Right kidney (tissue), 9 donors: ENCODE results near the gene RNU7-1.
"Not testable (repeated sequence)": the region's sequence is repeated elsewhere in the genome, so short reads cannot be mapped to it uniquely, and the experiment has no call there.

ENCODE experiments used
- DNase-seq: peaks from one replicate; pipeline ENCODE4 v3.0.0-alpha.2; 2016
- long read RNA-seq, 8 donors: transcript quantifications; one replicate each; lab custom pipeline, GENCODE V29; 2026

RNU7-1 gene
- long read RNA-seq, donor 1, transcript RNU7-1-201 (1 exons, 63 nt) = major isoform, 5 of 5 reads
- long read RNA-seq, donor 1, partial matches to known transcripts = 0 of 5 reads
- long read RNA-seq, donor 1, other reads (novel, unspliced or antisense) = 0 of 5 reads
- long read RNA-seq, donor 2 = 0 reads
- long read RNA-seq, donor 3, partial matches to known transcripts = 0 of 1 reads
- long read RNA-seq, donor 3, other reads (novel, unspliced or antisense) = 0 of 1 reads
- long read RNA-seq, donor 4, transcript RNU7-1-201 (1 exons, 63 nt) = major isoform, 5 of 5 reads
- long read RNA-seq, donor 4, partial matches to known transcripts = 0 of 5 reads
- long read RNA-seq, donor 4, other reads (novel, unspliced or antisense) = 0 of 5 reads
- long read RNA-seq, donor 5, partial matches to known transcripts = 0 of 2 reads
- long read RNA-seq, donor 5, other reads (novel, unspliced or antisense) = 0 of 2 reads
- long read RNA-seq, donor 6, partial matches to known transcripts = 0 of 4 reads
- long read RNA-seq, donor 6, other reads (novel, unspliced or antisense) = 0 of 4 reads
- long read RNA-seq, donor 7, partial matches to known transcripts = 0 of 4 reads
- long read RNA-seq, donor 7, other reads (novel, unspliced or antisense) = 0 of 4 reads
- long read RNA-seq, donor 8, partial matches to known transcripts = 0 of 4 reads
- long read RNA-seq, donor 8, other reads (novel, unspliced or antisense) = 0 of 4 reads

DNA sequence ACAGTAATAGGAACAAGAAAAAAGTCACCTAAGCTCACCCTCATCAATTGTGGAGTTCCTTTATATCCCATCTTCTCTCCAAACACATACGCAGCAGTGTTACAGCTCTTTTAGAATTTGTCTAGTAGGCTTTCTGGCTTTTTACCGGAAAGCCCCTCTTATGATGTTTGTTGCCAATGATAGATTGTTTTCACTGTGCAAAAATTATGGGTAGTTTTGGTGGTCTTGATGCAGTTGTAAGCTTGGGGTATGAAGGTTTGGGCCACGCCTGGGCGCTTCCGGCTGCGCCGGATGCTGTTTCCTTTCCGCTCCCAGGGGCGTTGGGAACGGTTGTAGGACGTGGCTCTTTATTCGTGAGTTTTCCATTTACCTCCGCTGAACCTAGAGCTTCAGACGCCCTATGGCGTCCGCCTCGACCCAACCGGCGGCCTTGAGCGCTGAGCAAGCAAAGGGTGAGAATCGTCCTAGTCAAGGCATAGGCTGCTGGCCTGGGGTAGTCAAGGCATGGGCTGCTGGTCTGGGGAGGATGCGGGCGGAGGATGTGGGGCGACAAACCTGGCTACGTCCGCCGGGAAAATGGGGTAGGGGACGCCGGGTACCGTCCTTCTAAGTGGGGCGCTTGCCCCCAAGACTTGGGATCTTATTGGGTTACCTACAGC is at the start of gene RNU7-1, which contains the start of gene C12orf57:
RNU7-1 (plus strand) TSS at position 95 of the 659 bp plus-strand sequence.
C12orf57 (plus strand) TSS at position 301 of the 659 bp plus-strand sequence; CDS start at position 401, 100 bp downstream.
- peak; percentile 93 for DNase-seq

DNA sequence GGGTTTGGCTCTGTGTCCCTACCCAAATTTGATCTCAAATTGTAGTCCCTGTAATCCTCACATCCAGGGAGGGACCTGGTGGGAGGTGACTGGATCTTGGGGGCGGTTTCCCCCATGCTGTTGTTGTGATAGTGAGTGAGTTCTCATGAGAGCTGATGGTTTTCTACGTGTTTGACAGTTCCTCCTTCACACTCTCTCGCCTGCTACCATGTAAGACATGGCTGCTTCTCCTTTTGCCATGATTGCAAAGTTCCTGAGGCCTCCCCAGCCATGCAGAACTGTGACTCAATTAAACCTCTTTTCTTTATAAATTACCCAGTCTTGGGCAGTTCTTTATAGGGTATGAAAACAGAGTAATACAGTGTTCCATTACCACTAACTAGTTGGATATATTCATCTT is 49.3 kb upstream of the RNU7-1 start:
- no peak for DNase-seq

DNA sequence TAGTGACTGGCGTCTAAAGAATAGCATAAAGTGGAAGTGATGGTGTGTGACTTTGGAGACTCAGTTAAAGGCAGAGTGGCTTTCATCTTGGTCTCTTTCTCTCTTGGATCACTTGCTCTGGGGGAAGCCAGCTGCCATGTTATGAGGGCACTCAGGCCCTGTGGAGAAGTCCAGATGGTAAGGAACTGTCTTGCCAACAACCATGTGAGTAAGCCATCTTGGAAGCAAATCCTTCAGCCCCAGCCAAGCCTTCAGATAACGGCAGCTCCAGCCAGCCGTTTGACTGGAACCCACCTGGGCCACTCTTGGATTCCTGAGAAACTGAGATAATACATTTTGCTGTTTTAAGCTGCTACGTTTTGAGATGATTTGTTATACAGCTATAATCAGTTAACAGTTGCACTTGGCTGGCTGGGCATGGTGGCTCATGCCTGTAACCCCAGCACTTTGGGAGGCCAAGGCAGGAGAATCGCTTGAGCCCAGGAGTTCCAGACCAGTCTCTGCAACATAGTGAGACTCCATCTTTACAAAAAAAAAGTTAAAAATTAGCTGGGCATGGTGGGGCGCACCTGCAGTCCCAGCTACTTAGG is 46.7 kb upstream of the RNU7-1 start:
- DNase-seq = no peak

DNA sequence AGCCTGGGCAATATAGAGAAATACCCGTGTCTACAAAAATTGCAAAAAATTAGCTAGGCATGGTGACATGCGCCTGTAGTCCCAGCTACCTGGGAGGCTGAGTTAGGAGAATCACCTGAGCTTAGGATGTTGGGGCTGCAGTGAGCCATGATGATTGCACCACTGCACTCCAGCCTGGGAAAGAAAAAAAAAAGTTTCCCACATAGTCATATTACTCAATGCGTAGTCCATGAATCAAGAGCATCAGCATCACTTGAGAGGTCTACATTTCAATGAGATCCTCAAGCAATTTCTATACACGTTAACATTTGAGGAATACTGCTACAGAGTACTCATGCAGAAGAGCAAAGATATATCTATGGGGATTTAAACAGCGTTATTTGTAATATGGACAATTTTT is 44.2 kb upstream of the RNU7-1 start:
- DNase-seq = no peak

DNA sequence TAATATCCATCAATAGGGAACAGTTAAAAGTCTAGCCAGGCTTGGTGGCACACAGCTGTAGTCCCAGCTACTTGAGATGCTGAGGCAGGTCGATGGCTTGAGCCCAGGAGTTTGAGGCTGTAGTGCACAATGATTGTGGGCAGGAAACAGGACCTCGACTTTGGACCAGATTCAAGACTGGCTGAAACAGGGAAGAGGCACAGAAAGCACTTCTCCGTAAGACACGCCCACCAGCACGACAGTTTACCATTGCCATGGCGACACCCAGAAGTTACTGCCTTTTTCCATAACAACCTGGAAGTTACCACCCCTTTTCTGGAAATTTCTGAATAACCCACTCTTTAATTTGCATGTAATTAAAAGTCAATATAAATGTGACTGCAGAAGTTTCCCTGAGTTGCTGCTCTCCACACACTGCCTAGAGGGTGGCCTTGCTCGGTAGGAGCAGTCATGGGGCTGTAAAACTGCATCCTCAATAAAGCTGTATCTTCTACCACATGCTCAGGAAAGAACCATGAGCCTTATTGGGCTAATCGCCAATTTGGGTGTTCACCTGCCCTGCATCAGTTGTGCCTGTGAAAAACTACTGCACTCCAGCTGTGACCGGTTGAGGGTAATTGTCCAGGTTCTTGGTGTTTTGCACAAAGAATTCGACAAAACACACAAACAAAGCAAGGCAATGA is 43.6 kb upstream of the RNU7-1 start:
- DNase-seq = no peak

DNA sequence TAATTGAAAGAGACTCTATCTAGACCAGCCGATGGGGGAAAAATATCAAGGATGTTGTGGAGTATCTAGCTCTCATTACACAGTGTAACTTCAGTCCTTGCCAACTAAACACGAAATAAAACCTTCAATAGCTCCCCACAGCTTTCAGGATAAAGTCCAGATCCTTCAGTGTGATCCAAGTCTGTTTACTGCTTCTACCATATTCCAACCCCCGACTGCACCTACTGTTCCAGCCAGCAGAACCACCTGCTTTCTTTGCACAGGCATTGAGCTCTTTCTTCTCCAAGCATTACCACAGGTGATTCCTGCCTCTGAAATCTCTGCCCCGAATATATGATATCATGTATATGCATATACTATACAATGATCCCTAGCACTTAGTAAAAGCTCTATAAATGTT is 41.2 kb upstream of the RNU7-1 start:
- no peak for DNase-seq

DNA sequence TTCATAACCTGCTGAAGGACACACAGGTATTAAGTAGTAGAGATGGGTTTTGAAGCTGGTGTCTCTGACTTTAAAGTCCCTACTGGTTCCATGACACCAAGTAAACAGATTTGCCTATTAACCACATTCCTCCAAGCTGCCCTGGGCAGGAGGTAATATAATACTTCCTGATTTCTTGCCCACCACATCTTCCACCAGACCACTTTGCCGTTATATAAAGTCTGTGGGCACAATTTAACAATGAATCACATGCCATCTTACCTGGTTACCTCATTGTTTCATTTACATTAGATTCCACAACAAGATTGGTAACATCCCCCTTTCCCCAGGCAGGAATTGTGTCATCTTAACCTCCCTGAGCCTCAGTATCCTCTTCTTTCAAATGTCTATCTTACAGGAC is 39.9 kb upstream of the RNU7-1 start:
- DNase-seq = no peak

DNA sequence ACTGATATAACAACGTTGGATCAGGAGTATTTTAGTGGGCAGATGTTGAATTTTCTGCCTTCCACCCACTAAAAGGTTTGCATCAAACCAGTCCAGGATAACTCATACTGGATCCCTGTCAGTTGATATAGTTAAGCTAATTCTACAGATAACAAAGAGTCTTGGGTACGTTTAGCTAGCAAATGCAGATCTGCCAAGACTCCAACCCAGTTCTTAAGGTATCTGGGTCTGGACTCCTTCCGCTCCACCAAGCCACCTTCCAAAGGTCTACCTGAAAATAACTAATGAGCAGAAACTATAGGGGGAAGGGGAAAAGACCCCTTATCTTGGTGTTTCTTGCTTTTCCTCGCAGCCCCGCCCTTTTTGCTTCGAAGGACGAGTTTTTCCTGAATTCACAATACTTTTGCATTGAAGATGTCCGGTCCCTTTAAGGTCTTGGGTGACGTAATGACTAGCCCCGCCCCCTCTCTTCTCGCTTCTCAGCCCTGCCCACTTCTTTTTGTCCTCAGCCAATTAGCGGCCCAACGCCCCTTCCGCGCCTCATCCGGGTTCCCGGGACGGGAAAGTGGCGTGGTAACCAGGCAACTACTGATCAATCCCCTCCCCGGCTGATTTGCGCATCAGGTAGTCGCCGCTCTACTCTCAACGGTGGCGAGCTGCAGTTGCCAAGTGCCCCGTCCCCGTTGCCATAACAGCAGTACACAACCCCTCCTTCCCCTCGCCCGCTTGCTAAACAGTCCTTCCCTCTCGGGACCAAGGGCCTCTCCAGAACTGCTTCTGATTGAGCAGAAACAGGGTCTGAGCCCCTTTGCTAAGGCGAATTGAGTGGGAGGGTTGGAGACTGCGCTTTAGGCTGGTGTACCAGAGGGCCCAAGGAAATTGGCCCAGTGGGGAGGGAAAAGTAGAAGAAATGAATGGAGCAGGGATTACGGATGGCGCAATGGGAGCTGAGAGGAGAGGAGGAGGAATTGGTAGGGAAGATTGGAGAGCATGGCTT is 39.0 kb upstream of the RNU7-1 start, which contains the start of gene LRRC23:
LRRC23 (plus strand) TSS at position 543 of the 997 bp plus-strand sequence. CDS start 812 bp downstream, outside the sequence.
- peak; percentile 89 for DNase-seq

DNA sequence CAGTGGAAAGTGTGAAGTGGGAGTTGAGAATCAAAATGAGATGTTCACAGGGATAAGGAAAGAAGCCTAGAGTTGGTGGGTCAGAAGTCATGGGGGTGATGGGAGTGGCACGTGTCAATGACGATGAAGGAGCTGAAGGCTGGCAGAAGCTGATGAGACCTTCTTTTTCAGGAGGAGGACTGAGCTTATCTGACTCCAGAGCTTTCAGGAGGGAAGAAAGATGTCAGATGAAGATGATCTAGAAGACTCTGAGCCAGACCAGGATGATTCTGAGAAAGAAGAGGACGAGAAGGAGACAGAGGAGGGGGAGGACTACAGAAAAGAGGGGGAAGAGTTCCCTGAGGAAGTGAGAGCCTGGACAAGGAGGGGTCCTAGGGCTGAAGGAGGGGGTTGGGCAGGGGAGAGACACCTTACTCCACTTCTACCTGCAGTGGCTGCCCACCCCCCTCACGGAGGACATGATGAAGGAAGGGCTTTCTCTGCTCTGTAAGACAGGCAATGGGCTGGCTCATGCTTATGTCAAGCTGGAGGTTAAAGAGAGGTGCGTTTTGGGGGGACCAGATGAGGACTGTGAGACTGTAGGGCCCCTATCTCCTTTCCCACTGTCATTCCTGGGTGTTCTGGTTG is 38.1 kb upstream of the RNU7-1 start:
- DNase-seq = no peak

DNA sequence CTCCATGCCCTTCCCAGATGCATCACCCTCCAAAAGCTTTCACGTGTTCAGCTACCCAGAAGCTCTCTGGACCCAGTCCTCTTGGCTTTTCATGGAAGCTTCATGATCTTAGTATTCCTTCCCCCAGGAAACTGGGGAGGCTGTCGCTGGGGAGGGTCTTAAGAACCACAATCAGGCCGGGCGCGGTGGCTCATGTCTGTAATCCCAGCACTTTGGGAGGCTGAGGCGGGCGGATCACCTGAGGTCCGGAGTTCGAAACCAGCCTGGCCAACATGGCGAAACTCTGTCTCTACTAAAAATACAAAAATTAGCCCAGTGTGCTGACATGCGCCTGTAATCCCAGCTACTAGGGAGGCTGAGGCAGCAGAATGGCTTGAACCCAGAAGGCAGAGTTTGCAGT is 35.5 kb upstream of the RNU7-1 start:
- DNase-seq = not testable (repeated sequence)

DNA sequence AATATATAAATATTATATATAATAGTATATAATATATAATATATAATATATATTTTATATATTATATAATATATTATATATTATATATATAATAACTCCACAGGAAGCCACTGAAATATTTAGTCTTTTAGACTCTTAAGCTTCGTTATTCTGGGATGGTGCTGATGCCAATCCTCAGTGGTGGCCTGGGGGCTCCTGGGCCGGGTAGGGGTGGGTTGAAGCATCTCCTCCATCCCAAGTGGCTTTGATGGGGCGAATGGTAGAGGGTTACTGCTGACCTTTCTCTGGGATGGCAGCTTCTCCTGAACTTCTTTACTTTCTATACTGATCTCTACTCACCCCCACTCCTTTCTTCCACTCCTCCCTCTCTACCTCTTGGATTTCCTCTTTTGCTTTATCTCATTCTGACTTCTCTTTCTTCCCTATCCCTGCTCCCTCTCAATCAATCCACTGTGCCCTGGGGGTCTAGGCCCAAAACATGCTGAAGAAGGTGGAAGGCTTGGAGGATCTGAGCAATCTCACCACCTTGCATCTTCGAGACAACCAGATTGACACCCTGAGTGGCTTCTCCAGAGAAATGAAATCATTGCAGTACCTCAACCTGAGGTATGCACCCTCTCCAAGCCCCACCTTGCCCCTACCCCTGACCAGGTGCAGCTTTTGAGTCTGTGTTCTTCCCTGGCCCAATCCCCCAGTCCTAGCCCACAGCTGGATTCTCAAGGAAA is 34.0 kb upstream of the RNU7-1 start:
- DNase-seq = no peak

DNA sequence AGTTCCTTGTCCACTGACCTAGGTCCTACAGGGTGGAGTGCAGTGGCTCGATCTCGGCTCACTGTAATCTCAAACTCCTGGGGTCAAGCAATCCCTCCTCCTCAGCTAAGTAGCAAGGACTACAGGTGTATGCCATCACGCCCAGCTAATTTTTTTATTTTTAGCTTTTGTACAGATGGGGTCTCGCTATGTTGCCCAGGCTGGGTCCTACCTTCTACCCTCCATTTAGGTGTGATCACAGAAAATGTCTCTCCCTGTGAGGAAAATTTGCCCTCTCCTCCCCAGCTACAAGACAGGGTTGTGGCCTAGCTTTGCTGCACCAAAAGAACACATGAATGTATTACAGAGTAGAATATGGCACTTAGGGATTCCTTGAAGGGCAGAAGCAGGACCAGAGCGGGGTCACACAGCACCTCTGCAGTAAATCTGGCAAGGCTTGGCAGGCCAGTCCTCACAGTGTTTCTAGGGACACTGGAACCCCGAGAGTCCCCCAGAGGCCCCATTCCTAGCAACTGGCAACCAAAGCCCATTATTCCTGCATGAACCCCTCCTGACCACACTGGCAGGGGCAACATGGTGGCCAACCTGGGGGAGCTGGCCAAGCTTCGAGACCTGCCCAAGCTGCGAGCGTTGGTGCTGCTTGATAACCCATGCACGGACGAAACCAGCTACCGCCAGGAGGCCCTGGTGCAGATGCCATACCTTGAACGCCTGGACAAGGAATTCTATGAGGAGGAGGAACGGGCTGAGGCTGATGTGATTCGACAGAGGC is 31.3 kb upstream of the RNU7-1 start:
- no peak for DNase-seq

DNA sequence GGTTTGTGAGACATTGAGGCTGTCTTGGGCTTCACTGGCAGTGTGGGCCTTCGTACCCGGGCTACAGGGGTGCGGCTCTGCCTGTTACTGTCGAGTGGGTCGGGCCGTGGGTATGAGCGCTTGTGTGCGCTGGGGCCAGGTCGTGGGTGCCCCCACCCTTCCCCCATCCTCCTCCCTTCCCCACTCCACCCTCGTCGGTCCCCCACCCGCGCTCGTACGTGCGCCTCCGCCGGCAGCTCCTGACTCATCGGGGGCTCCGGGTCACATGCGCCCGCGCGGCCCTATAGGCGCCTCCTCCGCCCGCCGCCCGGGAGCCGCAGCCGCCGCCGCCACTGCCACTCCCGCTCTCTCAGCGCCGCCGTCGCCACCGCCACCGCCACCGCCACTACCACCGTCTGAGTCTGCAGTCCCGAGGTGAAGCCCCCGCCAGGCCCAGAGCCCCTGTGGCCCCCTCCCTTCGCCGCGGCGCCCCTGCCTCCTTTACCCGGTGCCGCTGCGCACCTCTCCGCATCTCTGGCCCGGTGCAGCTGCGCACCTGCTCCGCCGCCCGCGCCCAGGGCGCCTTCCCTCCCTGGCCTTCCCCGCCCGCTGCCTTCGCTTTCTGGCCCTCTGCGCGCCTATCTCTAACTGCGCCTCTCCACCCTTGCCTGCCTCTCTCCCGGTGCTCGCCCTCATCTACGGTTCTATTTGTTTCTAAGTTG is 29.2 kb upstream of the RNU7-1 start, which contains the start of gene ENO2:
ENO2 (plus strand) TSS at position 335 of the 701 bp plus-strand sequence. CDS start 1,253 bp downstream, outside the sequence.
- peak; percentile 75 for DNase-seq

DNA sequence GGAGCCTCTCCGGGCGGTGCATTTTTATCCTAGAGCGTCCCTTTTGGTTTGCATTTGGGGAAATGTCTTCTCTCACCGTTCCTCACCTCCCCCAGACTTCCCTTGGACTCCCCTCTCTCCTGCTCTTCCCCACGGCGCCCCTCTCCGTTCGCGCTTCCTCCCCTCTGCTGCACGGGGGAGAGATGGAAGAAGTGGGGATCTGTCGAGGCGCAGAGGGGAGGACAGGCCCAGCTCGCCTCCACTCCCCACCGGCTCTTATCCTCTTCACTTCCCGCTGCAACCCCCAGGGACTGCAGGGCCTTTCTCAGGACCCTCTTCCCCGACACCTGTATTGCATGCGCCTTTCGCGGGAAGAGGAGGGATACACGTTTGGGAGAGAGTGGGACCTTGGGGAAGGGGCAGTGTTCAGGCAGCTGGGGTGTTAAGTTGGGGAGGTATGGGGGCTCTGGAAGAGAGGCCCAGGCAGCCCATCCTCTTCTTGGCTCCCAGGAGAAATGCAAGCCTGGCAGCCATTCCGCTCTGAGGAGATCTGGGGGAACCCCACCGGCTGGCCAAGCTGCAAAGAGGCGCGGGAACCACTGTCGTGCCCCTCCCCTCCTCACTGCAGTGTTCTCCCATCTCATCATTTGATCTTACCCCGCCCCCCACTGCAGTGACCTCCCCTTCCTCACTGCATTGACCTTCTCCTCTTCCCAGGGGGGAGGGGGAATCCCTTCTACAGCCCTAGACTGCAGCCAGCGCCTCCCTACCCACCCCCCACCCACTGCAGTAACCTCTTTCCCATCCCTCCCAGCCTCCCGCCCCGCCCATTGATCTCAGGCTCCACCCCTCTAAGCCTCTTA is 28.4 kb upstream of the RNU7-1 start:
- DNase-seq = no peak

DNA sequence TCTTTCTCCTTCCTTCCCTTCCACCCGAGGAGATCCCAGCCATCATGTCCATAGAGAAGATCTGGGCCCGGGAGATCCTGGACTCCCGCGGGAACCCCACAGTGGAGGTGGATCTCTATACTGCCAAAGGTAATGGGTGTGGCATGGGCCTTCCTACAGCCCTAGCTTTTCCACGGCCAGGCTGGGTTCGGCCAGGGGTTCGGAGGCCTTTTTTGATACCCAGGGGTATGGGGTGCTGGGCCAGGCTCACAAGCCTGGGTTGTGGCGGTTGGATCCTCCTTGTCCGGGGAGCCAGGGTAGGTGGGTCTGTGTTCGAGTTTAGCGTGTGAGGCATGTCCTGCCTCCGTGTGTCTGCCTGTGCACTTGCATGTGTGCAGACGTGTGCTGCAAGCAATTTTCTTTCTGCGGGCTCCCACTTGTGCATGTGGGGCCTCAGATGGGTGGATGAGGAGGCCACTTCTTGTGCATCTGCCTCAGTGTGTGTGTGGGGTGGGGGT is 27.8 kb upstream of the RNU7-1 start:
- DNase-seq = no peak

DNA sequence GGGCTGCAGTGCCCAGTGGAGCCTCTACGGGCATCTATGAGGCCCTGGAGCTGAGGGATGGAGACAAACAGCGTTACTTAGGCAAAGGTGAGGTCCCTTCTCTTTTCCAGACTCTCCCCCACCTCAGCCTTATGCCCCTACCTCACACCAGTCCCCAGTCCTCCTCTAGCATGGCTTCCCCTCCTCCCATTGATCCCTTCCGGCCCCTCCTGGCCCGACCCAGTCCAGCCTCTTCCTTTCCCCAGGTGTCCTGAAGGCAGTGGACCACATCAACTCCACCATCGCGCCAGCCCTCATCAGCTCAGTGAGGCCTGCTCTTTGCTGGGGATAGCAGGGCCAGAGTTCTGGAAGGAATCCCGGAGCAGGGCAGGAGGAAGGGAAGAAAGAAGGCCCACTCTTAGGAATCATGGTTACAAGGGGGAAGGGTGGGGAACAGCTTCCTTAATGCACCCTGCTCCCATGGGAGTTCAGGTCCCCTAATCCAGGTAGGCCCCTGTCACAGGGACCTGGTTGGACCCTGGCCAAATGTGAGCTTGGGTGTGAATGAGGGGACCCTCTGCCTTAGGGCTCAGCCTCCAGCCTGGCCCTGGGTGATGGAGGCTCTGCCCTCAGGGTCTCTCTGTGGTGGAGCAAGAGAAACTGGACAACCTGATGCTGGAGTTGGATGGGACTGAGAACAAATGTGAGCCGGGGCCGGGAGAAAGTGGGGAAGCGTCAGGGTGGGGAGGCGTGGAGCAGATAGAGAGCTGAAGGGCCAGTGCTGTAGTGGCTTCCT is 27.0 kb upstream of the RNU7-1 start:
- no peak for DNase-seq
